DOHH2 (cell line): ENCODE measurements around the gene APBA2.

ENCODE experiments used
- H3F3A ChIP-seq: fragments of 200-600 bp; sonication (generic), shearing (Covaris generic); 2 replicates; pipeline ENCODE4 v1.6.0; 2016; ENCODE audit warnings: antibody characterized with exemption, mild to moderate bottlenecking; ENCODE audit not compliant: control insufficient read depth, insufficient read depth
- H3K27ac ChIP-seq: fragments of 200-600 bp; sonication (generic); 2 replicates; pipeline ENCODE4 v1.5.1; 2014; ENCODE audit warnings: low read depth, mild to moderate bottlenecking, low read length, moderate library complexity
- H3K27me3 ChIP-seq: fragments of 200-600 bp; sonication (generic); 2 replicates; pipeline ENCODE4 v1.6.1; 2014; ENCODE audit warnings: mild to moderate bottlenecking, low read length, mixed read lengths; ENCODE audit not compliant: control insufficient read depth
- H3K36me3 ChIP-seq: fragments of 200-600 bp; sonication (generic); 2 replicates; pipeline ENCODE4 v1.6.1; 2014; ENCODE audit warnings: mild to moderate bottlenecking, low read length, moderate library complexity, mixed read lengths; ENCODE audit not compliant: control insufficient read depth
- H3K4me1 ChIP-seq: fragments of 200-600 bp; sonication (generic); 2 replicates; pipeline ENCODE4 v1.6.1; 2014; ENCODE audit warnings: mild to moderate bottlenecking, low read length, mixed read lengths; ENCODE audit not compliant: control insufficient read depth
- H3K4me2 ChIP-seq: fragments of 200-600 bp; sonication (generic); 2 replicates; pipeline ENCODE4 v1.6.0; 2014; ENCODE audit warnings: mild to moderate bottlenecking, low read length, moderate library complexity
- H3K4me3 ChIP-seq: fragments of 200-600 bp; sonication (generic); 2 replicates; pipeline ENCODE4 v1.5.1; 2014; ENCODE audit warnings: mild to moderate bottlenecking, low read length, mixed read lengths
- H3K79me2 ChIP-seq: fragments of 200-600 bp; sonication (generic); 2 replicates; pipeline ENCODE4 v1.6.1; 2014; ENCODE audit warnings: mild to moderate bottlenecking, low read length, mixed read lengths; ENCODE audit not compliant: control insufficient read depth
- H3K9me2 ChIP-seq: fragments of 200-600 bp; sonication (generic); replicated peaks from 2 replicates; pipeline ENCODE4 v1.6.1; 2014; ENCODE audit warnings: mild to moderate bottlenecking, low read length, mixed read lengths; ENCODE audit not compliant: control insufficient read depth
- H3K9me3 ChIP-seq: fragments of 200-600 bp; sonication (generic); 2 replicates; pipeline ENCODE4 v1.6.1; 2014; ENCODE audit warnings: antibody characterized with exemption, low read length, mixed read lengths; ENCODE audit not compliant: control insufficient read depth, insufficient read depth
- H4K20me1 ChIP-seq: fragments of 200-600 bp; sonication (generic); 2 replicates; pipeline ENCODE4 v1.6.0; 2014; ENCODE audit warnings: low read depth, mild to moderate bottlenecking, antibody characterized with exemption, low read length, moderate library complexity; ENCODE audit not compliant: control insufficient read depth, insufficient read depth
- CTCF ChIP-seq: fragments of 200-600 bp; sonication (generic); IDR thresholded peaks from one replicate; pipeline ENCODE4 v1.5.1; 2014; ENCODE audit warnings: antibody characterized with exemption, mild to moderate bottlenecking, low read depth, low read length; ENCODE audit not compliant: poor library complexity, severe bottlenecking
- EZH2phosphoT487 ChIP-seq: fragments of 200-600 bp; sonication (generic); IDR thresholded peaks from 2 replicates; pipeline ENCODE4 v1.6.1; 2017; ENCODE audit warnings: borderline replicate concordance, mild to moderate bottlenecking, antibody characterized with exemption, low read length, moderate library complexity, mixed read lengths

Gene APBA2

GRCh38 chr15:29130951-29131839 lies 245.4 kb downstream of the APBA2 start:
- TF ChIP-seq EZH2phosphoT487, result no peak
- TF ChIP-seq CTCF, result no peak

GRCh38 chr15:29131840-29132420 lies 246.2 kb downstream of the APBA2 start:
- no peaks in the 10 kb centered on the region for H3K27me3 ChIP-seq
- TF ChIP-seq CTCF, result no peak
- TF ChIP-seq EZH2phosphoT487, result no peak
- H3K4me1 ChIP-seq, result no peaks in the 10 kb centered on the region
- H3K9me2 ChIP-seq, result no peaks in the 10 kb centered on the region
- no peaks in the 10 kb centered on the region for H3K9me3 ChIP-seq
- H3K27ac ChIP-seq, result no peak overlapping the region
- no peaks in the 10 kb centered on the region for H4K20me1 ChIP-seq
- H3K36me3 ChIP-seq, result no peaks in the 10 kb centered on the region
- H3K4me2 ChIP-seq, result no peak overlapping the region
- H3K79me2 ChIP-seq, result no peaks in the 10 kb centered on the region
- no peak overlapping the region for H3K4me3 ChIP-seq
- H3F3A ChIP-seq, result no peaks in the 10 kb centered on the region

More at GRCh38 chr15:29130951-29131839, 245.4 kb downstream of the APBA2 start:
- Histone ChIP-seq H3F3A (no peaks in the 10 kb centered on the region), H3K4me1 (no peaks in the 10 kb centered on the region), H3K4me2 (no peak overlapping the region), H3K27me3 (no peaks in the 10 kb centered on the region), H3K9me3 (no peaks in the 10 kb centered on the region), H3K27ac (no peak overlapping the region), H3K9me2 (no peaks in the 10 kb centered on the region), H3K79me2 (no peaks in the 10 kb centered on the region), H3K4me3 (no peak overlapping the region), H3K36me3 (no peaks in the 10 kb centered on the region), H4K20me1 (no peaks in the 10 kb centered on the region)

GRCh38 chr15:29132735-29133181 lies 247.0 kb downstream of the APBA2 start:
- Histone ChIP-seq H3K36me3 (no peaks in the 10 kb centered on the region), H3K4me1 (no peaks in the 10 kb centered on the region)

More at GRCh38 chr15:29132735-29133181, 247.0 kb downstream of the APBA2 start:
- no peaks in the 10 kb centered on the region for H4K20me1 ChIP-seq
- no peak overlapping the region for H3K4me2 ChIP-seq
- H3K79me2 ChIP-seq, result no peaks in the 10 kb centered on the region
- H3K4me3 ChIP-seq, result no peak overlapping the region
- TF ChIP-seq CTCF, result no peak
- TF ChIP-seq EZH2phosphoT487, result no peak
- H3K9me3 ChIP-seq, result no peaks in the 10 kb centered on the region
- H3F3A ChIP-seq, result no peaks in the 10 kb centered on the region
- H3K27ac ChIP-seq, result no peak overlapping the region
- no peaks in the 10 kb centered on the region for H3K9me2 ChIP-seq
- no peaks in the 10 kb centered on the region for H3K27me3 ChIP-seq
